Panc1 (cell line): Measurements from ENCODE around the gene NOVA1. TPM values are rescaled to one million over a fixed set of nuclear protein-coding genes. Genes with fewer than 3 reads are reported as not detected.

Experiments used
- ATAC-seq: fragments of 200-7000 bp; cut with Tn5 transposase; 2 replicates; pipeline ENCODE4 v1.9.1; 2020; ENCODE audit warnings: mild to moderate bottlenecking, moderate library complexity
- BruUV-seq: library from RNA; stranded (reverse); fragments of 400-500 nt; replicated peaks from 2 replicates; lab custom pipeline; 2021; lab: Mats Ljungman, UMichigan
- CTCF ChIA-PET: fragments of 300-600 bp; sonication (Branson Sonifier 250); formaldehyde crosslinking; loops from one replicate; lab custom pipeline; 2022; ENCODE audit warnings: antibody characterized with exemption; lab: Charles Lee
- POLR2A ChIA-PET: fragments of 300-600 bp; sonication (Branson Sonifier 250); formaldehyde crosslinking; loops from one replicate; lab custom pipeline; 2022; ENCODE audit warnings: antibody characterized with exemption; lab: Charles Lee
- DNase-seq: peaks from one replicate; pipeline ENCODE4 v3.0.0-alpha.2; 2010; ENCODE audit warnings: low read depth, low spot score
- H3K27ac ChIP-seq: 2 replicates; pipeline ENCODE4 v1.5.1; 2011; ENCODE audit warnings: mild to moderate bottlenecking, low read length, inconsistent platforms
- H3K27me3 ChIP-seq: fragments of 200-500 bp; sonication (Bioruptor generic); 2 replicates; pipeline ENCODE4 v1.6.0; 2014; ENCODE audit warnings: low read length, inconsistent platforms; ENCODE audit not compliant: control insufficient read depth, insufficient read depth
- H3K36me3 ChIP-seq: fragments of 200-500 bp; sonication (Bioruptor generic); 2 replicates; pipeline ENCODE4 v1.5.1; 2014; ENCODE audit warnings: inconsistent platforms, mild to moderate bottlenecking, low read length, moderate library complexity; ENCODE audit not compliant: control insufficient read depth, insufficient read depth
- H3K4me1 ChIP-seq: 2 replicates; pipeline ENCODE4 v1.5.1; 2011; ENCODE audit warnings: inconsistent platforms, mild to moderate bottlenecking, low read length, moderate library complexity; ENCODE audit not compliant: control insufficient read depth, insufficient read depth
- H3K4me3 ChIP-seq, 2 experiments: 2 replicates each; pipeline ENCODE4 v1.5.1; 2011 to 2012; ENCODE audit warnings: low read depth in 2 of 2, low read length in 2 of 2, mild to moderate bottlenecking in 2 of 2, inconsistent platforms in 1 of 2, moderate library complexity in 1 of 2
- H3K9me3 ChIP-seq: fragments of 200-500 bp; sonication (Bioruptor generic); 2 replicates; pipeline ENCODE4 v1.5.1; 2014; ENCODE audit warnings: low read depth, mild to moderate bottlenecking, inconsistent platforms, low read length, moderate library complexity; ENCODE audit not compliant: control insufficient read depth, insufficient read depth
- POLR2AphosphoS5 ChIP-seq: IDR thresholded peaks from 2 replicates; pipeline ENCODE4 v1.6.1; 2012; ENCODE audit warnings: mild to moderate bottlenecking, low read depth, low read length, moderate library complexity
- SIN3A ChIP-seq: IDR thresholded peaks from 2 replicates; pipeline ENCODE4 v1.6.1; 2012; ENCODE audit warnings: low read depth, mild to moderate bottlenecking, low read length, moderate library complexity, borderline replicate concordance; ENCODE audit not compliant: insufficient read depth
- TCF7L2 ChIP-seq: IDR thresholded peaks from 2 replicates; pipeline ENCODE4 v1.6.1; 2011; ENCODE audit warnings: mild to moderate bottlenecking, low read depth, low read length, inconsistent platforms
- in situ Hi-C: cut with HindIII; loops from 2 replicates; pipeline ENCODE4 v1.10.0; 2016; ENCODE audit warnings: low sequenced_read_pairs, low pct_unique_long_range_greater_than_20kb
- intact Hi-C: fragments of 100-400 bp; cut with micrococcal nuclease; formaldehyde crosslinking; loops from one replicate; pipeline ENCODE4 v1.10.0; 2022; ENCODE audit not compliant: unreplicated experiment
- total RNA-seq: library from RNA; stranded (reverse); gene quantifications from one replicate; pipeline ENCODE4 v1.2.1, GENCODE V29; 2021; ENCODE audit not compliant: unreplicated experiment
- TF ChIP-seq, protein P1 (sequence below), 2 experiments: IDR thresholded peaks; 2 replicates each; pipeline ENCODE4 v1.6.1; 2011 to 2012; ENCODE audit warnings: low read depth in 2 of 2, control low read depth in 1 of 2, low read length in 1 of 2, mild to moderate bottlenecking in 1 of 2, moderate library complexity in 1 of 2; ENCODE audit not compliant: insufficient read depth in 1 of 2
- TF ChIP-seq, protein P2 (sequence below): fragments of 450-650 bp; IDR thresholded peaks from 2 replicates; pipeline ENCODE4 v1.5.1; 2017; ENCODE audit warnings: mild to moderate bottlenecking

NOVA1 gene
- total RNA-seq, 1 experiment from 2014 or later, result not detected

DNA sequence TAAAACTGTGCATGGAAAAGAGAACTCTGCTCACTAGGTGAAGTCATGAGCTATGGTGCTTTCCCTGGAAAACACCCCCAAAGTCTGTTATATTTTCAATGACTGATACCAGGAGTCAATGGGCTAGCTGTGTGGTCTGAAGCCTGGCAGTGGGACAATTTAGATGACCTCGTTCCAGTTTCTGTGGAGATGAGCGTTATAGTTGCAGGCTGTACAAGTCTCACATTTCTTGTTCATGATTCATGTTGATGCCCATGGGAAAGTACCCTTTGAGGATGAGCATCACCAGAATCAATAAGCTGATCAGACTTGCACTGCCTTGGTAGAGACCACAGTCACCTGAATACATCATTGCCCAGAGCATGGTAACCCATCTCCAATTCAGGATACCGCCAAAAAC lies 70.7 kb downstream of the NOVA1 start:
- H3K4me1 ChIP-seq, result no peaks in the 10 kb centered on the region
- ATAC-seq (no peak), DNase-seq (no peak)
- no peaks in the 10 kb centered on the region for H3K27me3 ChIP-seq
- no peak overlapping the region for H3K27ac ChIP-seq
- in situ Hi-C loops (no loop called here), intact Hi-C loops (no loop called here)
- POLR2A ChIA-PET, result no interaction called here
- TF ChIP-seq TCF7L2 (no peak), POLR2AphosphoS5 (no peak), SIN3A (no peak)
- TF ChIP-seq, protein P1, sequence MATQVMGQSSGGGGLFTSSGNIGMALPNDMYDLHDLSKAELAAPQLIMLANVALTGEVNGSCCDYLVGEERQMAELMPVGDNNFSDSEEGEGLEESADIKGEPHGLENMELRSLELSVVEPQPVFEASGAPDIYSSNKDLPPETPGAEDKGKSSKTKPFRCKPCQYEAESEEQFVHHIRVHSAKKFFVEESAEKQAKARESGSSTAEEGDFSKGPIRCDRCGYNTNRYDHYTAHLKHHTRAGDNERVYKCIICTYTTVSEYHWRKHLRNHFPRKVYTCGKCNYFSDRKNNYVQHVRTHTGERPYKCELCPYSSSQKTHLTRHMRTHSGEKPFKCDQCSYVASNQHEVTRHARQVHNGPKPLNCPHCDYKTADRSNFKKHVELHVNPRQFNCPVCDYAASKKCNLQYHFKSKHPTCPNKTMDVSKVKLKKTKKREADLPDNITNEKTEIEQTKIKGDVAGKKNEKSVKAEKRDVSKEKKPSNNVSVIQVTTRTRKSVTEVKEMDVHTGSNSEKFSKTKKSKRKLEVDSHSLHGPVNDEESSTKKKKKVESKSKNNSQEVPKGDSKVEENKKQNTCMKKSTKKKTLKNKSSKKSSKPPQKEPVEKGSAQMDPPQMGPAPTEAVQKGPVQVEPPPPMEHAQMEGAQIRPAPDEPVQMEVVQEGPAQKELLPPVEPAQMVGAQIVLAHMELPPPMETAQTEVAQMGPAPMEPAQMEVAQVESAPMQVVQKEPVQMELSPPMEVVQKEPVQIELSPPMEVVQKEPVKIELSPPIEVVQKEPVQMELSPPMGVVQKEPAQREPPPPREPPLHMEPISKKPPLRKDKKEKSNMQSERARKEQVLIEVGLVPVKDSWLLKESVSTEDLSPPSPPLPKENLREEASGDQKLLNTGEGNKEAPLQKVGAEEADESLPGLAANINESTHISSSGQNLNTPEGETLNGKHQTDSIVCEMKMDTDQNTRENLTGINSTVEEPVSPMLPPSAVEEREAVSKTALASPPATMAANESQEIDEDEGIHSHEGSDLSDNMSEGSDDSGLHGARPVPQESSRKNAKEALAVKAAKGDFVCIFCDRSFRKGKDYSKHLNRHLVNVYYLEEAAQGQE (IDR thresholded peaks at IDR 0.05; ENCODE audit: insufficient read depth in 1 of 2, low read depth in 2 of 2, low read length in 1 of 2), result no peak
- TF ChIP-seq, protein P2, sequence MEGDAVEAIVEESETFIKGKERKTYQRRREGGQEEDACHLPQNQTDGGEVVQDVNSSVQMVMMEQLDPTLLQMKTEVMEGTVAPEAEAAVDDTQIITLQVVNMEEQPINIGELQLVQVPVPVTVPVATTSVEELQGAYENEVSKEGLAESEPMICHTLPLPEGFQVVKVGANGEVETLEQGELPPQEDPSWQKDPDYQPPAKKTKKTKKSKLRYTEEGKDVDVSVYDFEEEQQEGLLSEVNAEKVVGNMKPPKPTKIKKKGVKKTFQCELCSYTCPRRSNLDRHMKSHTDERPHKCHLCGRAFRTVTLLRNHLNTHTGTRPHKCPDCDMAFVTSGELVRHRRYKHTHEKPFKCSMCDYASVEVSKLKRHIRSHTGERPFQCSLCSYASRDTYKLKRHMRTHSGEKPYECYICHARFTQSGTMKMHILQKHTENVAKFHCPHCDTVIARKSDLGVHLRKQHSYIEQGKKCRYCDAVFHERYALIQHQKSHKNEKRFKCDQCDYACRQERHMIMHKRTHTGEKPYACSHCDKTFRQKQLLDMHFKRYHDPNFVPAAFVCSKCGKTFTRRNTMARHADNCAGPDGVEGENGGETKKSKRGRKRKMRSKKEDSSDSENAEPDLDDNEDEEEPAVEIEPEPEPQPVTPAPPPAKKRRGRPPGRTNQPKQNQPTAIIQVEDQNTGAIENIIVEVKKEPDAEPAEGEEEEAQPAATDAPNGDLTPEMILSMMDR, result no peak
- BruUV-seq, result no TSS peak
- CTCF ChIA-PET, result no interaction called here
- H3K36me3 ChIP-seq, result no peaks in the 10 kb centered on the region
- H3K9me3 ChIP-seq, result no peaks in the 10 kb centered on the region
- H3K4me3 ChIP-seq, result no peak overlapping the region

DNA sequence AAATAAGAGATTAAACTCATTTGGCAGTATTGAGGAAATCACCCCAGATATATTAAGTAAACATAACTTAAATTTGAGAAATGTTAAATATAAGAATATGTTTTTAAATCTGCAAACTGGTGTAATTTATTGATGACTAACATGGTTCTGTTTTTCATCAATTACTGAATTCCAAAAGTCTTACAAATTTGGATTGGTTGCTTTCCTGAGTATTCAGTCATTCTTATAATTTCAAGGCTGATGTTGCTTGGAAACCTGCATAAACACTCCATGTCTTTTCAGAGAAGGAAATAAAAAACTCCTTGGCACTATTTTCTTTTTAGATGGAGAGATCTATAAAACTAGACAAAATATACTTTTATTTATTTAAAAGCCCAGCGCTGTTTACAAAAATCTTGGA lies 71.7 kb downstream of the NOVA1 start:
- BruUV-seq, result no TSS peak
- in situ Hi-C loops (no loop called here), intact Hi-C loops (no loop called here)
- ChIA-PET POLR2A (no interaction called here), CTCF (no interaction called here)
- ATAC-seq (no peak), DNase-seq (no peak)
- no peak overlapping the region for H3K27ac ChIP-seq
- H3K4me1 ChIP-seq, result no peaks in the 10 kb centered on the region
- no peaks in the 10 kb centered on the region for H3K9me3 ChIP-seq
- TF ChIP-seq SIN3A (no peak), TCF7L2 (no peak), POLR2AphosphoS5 (no peak)
- TF ChIP-seq, protein P2, result no peak
- TF ChIP-seq, protein P1 (IDR thresholded peaks at IDR 0.05; ENCODE audit: insufficient read depth in 1 of 2, low read depth in 2 of 2, low read length in 1 of 2), result no peak
- H3K4me3 ChIP-seq, result no peak overlapping the region
- no peaks in the 10 kb centered on the region for H3K36me3 ChIP-seq
- H3K27me3 ChIP-seq, result no peaks in the 10 kb centered on the region
